Daoy (cell line): ENCODE data around the gene RIPK3. TPM values are rescaled to one million over a fixed set of nuclear protein-coding genes. Genes with fewer than 3 reads are reported as not detected.

ENCODE experiments used
- DNase-seq: peaks from one replicate; pipeline ENCODE4 v3.0.0-alpha.2; 2015; ENCODE audit warnings: low read depth
- total RNA-seq: library from RNA; depleted of rRNA; stranded (reverse); fragments of >200 nt; shearing (Covaris generic); gene quantifications from 2 replicates; pipeline ENCODE4 v1.2.3, GENCODE V29; 2014

Gene RIPK3
- total RNA-seq, 1 experiment from 2014 or later: not detected

GRCh38 chr14:24307575-24308341 is 32.0 kb downstream of the RIPK3 start, which contains the start of gene CIDEB:
TSS of gene CIDEB (minus strand) at chr14:24307977. CDS start at chr14:24307858, 119 bp downstream.
- peak; percentile 64 for DNase-seq

- DNase-seq: no peak
Observed at GRCh38 chr14:24307156-24307574, 32.6 kb downstream of the RIPK3 start.

- no peak for DNase-seq
Observed at GRCh38 chr14:24304019-24304387, 35.8 kb downstream of the RIPK3 start.

- no peak for DNase-seq
Observed at GRCh38 chr14:24300326-24300980, 39.3 kb downstream of the RIPK3 start.

GRCh38 chr14:24299255-24300191 is 40.3 kb downstream of the RIPK3 start, which contains the start of the genes DHRS1 and NOP9:
TSS of gene DHRS1 (minus strand) at chr14:24299780. CDS start at chr14:24299106, 674 bp downstream.
TSS of gene NOP9 (plus strand) at chr14:24299850. CDS start at chr14:24299955, 105 bp downstream.
- DNase-seq: peak; percentile 92

GRCh38 chr14:24298892-24299254 is 40.9 kb downstream of the RIPK3 start:
- DNase-seq: peak; percentile 85

GRCh38 chr14:24297190-24297964 is 42.4 kb downstream of the RIPK3 start:
- peak; percentile 32 for DNase-seq

- peak; percentile 94 for DNase-seq
Observed at GRCh38 chr14:24296341-24297157, 43.2 kb downstream of the RIPK3 start.

- no peak for DNase-seq
Observed at GRCh38 chr14:24293525-24293924, 46.3 kb downstream of the RIPK3 start.

GRCh38 chr14:24292118-24292807 is 47.5 kb downstream of the RIPK3 start:
- no peak for DNase-seq

- no peak for DNase-seq
Observed at GRCh38 chr14:24291446-24292117, 48.2 kb downstream of the RIPK3 start.

- DNase-seq: no peak
Observed at GRCh38 chr14:24290746-24291145, 49.0 kb downstream of the RIPK3 start.

- no peak for DNase-seq
Observed at GRCh38 chr14:24289649-24290280, 50.0 kb downstream of the RIPK3 start.

GRCh38 chr14:24286996-24287395 is 52.8 kb downstream of the RIPK3 start:
- no peak for DNase-seq
